Neutrophil (primary cell): ENCODE data around the gene FAAP100.

Experiments
- H3K27ac ChIP-seq: fragments of 200-600 bp; sonication (generic); 2 replicates; pipeline ENCODE4 v1.5.1; 2016; ENCODE audit warnings: mild to moderate bottlenecking, moderate library complexity
- H3K27me3 ChIP-seq: fragments of 200-600 bp; sonication (generic); 2 replicates; pipeline ENCODE4 v1.6.0; 2016; ENCODE audit warnings: mild to moderate bottlenecking
- H3K36me3 ChIP-seq: fragments of 200-600 bp; sonication (generic); 2 replicates; pipeline ENCODE4 v1.5.1; 2017
- H3K4me1 ChIP-seq, 2 experiments: fragments of 200-600 bp in 1 of 2; sonication (generic) in 1 of 2; 1 replicate in 1 of 2; 2 replicates in 1 of 2; pipeline versions ENCODE4 v1.5.1 to v1.6.1; 2013 to 2016; ENCODE audit warnings: low read depth in 1 of 2, low read length in 1 of 2, mild to moderate bottlenecking in 1 of 2, moderate library complexity in 1 of 2; ENCODE audit not compliant: control insufficient read depth in 1 of 2, insufficient read depth in 1 of 2
- H3K4me3 ChIP-seq, 2 experiments: fragments of 200-600 bp in 1 of 2; sonication (generic) in 1 of 2; 1 replicate in 1 of 2; 2 replicates in 1 of 2; pipeline ENCODE4 v1.5.1; 2013 to 2016; ENCODE audit warnings: low read depth in 1 of 2, low read length in 1 of 2, mild to moderate bottlenecking in 1 of 2, moderate library complexity in 1 of 2
- H3K9me3 ChIP-seq: fragments of 200-600 bp; sonication (generic); 2 replicates; pipeline ENCODE4 v1.5.1; 2016
- CTCF ChIP-seq: fragments of 200-600 bp; sonication (generic); IDR thresholded peaks from 2 replicates; pipeline ENCODE4 v1.5.1; 2016; ENCODE audit warnings: antibody characterized with exemption

Gene FAAP100

GRCh38 chr17:81498953-81499600 is 53.1 kb downstream of the FAAP100 start:
- peaks cover 44% of the 10 kb centered on the region for H3K27me3 ChIP-seq
- H3K4me3 ChIP-seq: no peak overlapping the region
- no peaks in the 10 kb centered on the region for H3K4me1 ChIP-seq
- no peak for TF ChIP-seq CTCF
- H3K36me3 ChIP-seq: no peaks in the 10 kb centered on the region
- no peak overlapping the region for H3K27ac ChIP-seq
- H3K9me3 ChIP-seq: no peaks in the 10 kb centered on the region

- peaks cover 69% of the 10 kb centered on the region for H3K27me3 ChIP-seq
- no peak overlapping the region for H3K4me3 ChIP-seq
- TF ChIP-seq CTCF: no peak
Observed at GRCh38 chr17:81494626-81495377, 57.4 kb downstream of the FAAP100 start.

GRCh38 chr17:81493198-81494038 is 58.7 kb downstream of the FAAP100 start:
- TF ChIP-seq CTCF: no peak
- no peaks in the 10 kb centered on the region for H3K36me3 ChIP-seq
- peaks cover 81% of the 10 kb centered on the region for H3K27me3 ChIP-seq
- H3K4me3 ChIP-seq: no peak overlapping the region
- no peak overlapping the region for H3K27ac ChIP-seq
- no peaks in the 10 kb centered on the region for H3K9me3 ChIP-seq
- H3K4me1 ChIP-seq: peaks cover 2 to 4% of the 10 kb centered on the region in 2 experiments

More at GRCh38 chr17:81494626-81495377, 57.4 kb downstream of the FAAP100 start:
- no peaks in the 10 kb centered on the region for H3K4me1 ChIP-seq
- no peaks in the 10 kb centered on the region for H3K36me3 ChIP-seq
- H3K27ac ChIP-seq: no peak overlapping the region
- H3K9me3 ChIP-seq: no peaks in the 10 kb centered on the region

DNA sequence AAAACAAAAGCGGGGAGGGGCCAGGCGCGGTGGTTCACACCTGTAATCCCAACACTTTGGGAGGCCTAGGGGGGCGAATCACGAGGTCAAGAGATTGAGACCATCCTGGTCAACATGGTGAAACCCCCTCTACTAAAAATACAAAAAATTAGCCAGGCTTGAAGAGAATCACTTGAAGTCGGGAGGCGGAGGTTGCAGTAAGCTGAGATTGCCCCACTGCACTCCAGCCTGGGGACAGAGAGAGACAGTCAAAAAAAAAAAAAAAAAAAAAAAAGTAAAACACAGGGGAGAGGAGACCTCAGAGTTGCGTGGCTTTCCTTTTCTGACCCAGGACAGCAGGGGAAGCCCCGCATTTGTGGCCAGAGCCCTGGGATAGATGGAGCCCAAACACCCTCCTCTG is 59.4 kb downstream of the FAAP100 start:
- H3K27me3 ChIP-seq: peaks cover 88% of the 10 kb centered on the region

More for the DNA sequence above, 59.4 kb downstream of the FAAP100 start:
- peaks cover 6 to 9% of the 10 kb centered on the region in 2 experiments for H3K4me1 ChIP-seq
- H3K9me3 ChIP-seq: no peaks in the 10 kb centered on the region
- H3K36me3 ChIP-seq: no peaks in the 10 kb centered on the region
- no peak overlapping the region for H3K27ac ChIP-seq
- TF ChIP-seq CTCF: no peak
- H3K4me3 ChIP-seq: no peak overlapping the region
